UCSD-AML1 (cell line): ENCODE measurements around the gene OR4D10.
"Not testable (repeated sequence)": the region's sequence is repeated elsewhere in the genome, so short reads cannot be mapped to it uniquely, and the experiment has no call there.

Experiments
- DNase-seq: peaks from one replicate; lab custom pipeline; 2025; ENCODE audit not compliant: unreplicated experiment; lab: John Stamatoyannopoulos, UW

Gene OR4D10

GRCh38 chr11:59473015-59473414 lies at the start of gene OR4D10:
Gene OR4D10, plus strand, starts transcription at chr11:59473315. Its CDS starts 4,115 bp downstream, at chr11:59477430.
- DNase-seq, result no peak

GRCh38 chr11:59423835-59424234 lies 49.3 kb upstream of the OR4D10 start:
- DNase-seq, result no peak

- DNase-seq, result no peak
These were observed 48.0 kb upstream of the OR4D10 start for GRCh38 chr11:59425131-59425530.

- DNase-seq, result no peak
These were observed 46.6 kb upstream of the OR4D10 start, which contains the start of gene OR5A2 for GRCh38 chr11:59426361-59427067. Gene OR5A2, minus strand, starts transcription at chr11:59426413. Its CDS starts 3,460 bp downstream, at chr11:59422953.

- no peak for DNase-seq
These were observed 46.1 kb upstream of the OR4D10 start for GRCh38 chr11:59427068-59427382.

- no peak for DNase-seq
These were observed 43.1 kb upstream of the OR4D10 start for GRCh38 chr11:59429924-59430516.

GRCh38 chr11:59436169-59436568 lies 36.9 kb upstream of the OR4D10 start, which contains the start of gene OR5A1:
Gene OR5A1, plus strand, starts transcription at chr11:59436469. Its CDS starts 6,700 bp downstream, at chr11:59443169.
- DNase-seq, result no peak

GRCh38 chr11:59437770-59438169 lies 35.3 kb upstream of the OR4D10 start:
- DNase-seq, result no peak

- not testable (repeated sequence) for DNase-seq
These were observed 27.5 kb upstream of the OR4D10 start for GRCh38 chr11:59445624-59446023.

GRCh38 chr11:59448484-59448883 lies 24.6 kb upstream of the OR4D10 start:
- no peak for DNase-seq

GRCh38 chr11:59456661-59457060 lies 16.5 kb upstream of the OR4D10 start, which contains the start of gene OR4D6:
Gene OR4D6, plus strand, starts transcription at chr11:59456961. Its CDS starts 0 bp downstream, at chr11:59456961.
- DNase-seq, result no peak

GRCh38 chr11:59459916-59460315 lies 13.2 kb upstream of the OR4D10 start:
- DNase-seq, result no peak

- no peak for DNase-seq
These were observed 9.9 kb upstream of the OR4D10 start for GRCh38 chr11:59463190-59463641.

- no peak for DNase-seq
These were observed 2.1 kb downstream of the OR4D10 start for GRCh38 chr11:59475176-59475575.

- DNase-seq, result no peak
These were observed 6.8 kb downstream of the OR4D10 start for GRCh38 chr11:59479906-59480305.

- DNase-seq, result no peak
These were observed 7.2 kb downstream of the OR4D10 start for GRCh38 chr11:59480359-59480758.

- DNase-seq, result no peak
These were observed 28.8 kb downstream of the OR4D10 start for GRCh38 chr11:59501931-59502330.

- DNase-seq, result no peak
These were observed 30.2 kb downstream of the OR4D10 start, which contains the start of gene OR4D11 for GRCh38 chr11:59503276-59503675. Gene OR4D11, plus strand, starts transcription at chr11:59503576. Its CDS starts 0 bp downstream, at chr11:59503576.

GRCh38 chr11:59510941-59511589 lies 38.0 kb downstream of the OR4D10 start, which contains the start of gene OR4D9:
Gene OR4D9, plus strand, starts transcription at chr11:59511539. Its CDS starts 3,374 bp downstream, at chr11:59514913.
- peak; percentile 16 for DNase-seq

- no peak for DNase-seq
These were observed 38.6 kb downstream of the OR4D10 start for GRCh38 chr11:59511675-59512074.

- not testable (repeated sequence) for DNase-seq
These were observed 47.0 kb downstream of the OR4D10 start for GRCh38 chr11:59520139-59520538.

GRCh38 chr11:59520741-59521140 lies 47.6 kb downstream of the OR4D10 start:
- DNase-seq, result no peak
